Upper lobe of right lung (tissue), 1 donor: ENCODE data around the gene APBA2. TPM values are rescaled to one million over a fixed set of nuclear protein-coding genes. Genes with fewer than 3 reads are reported as not detected.
A peak's percentile ranks its signal among the peaks of the same experiment; 100 is the strongest.

ENCODE experiments used
- ATAC-seq: fragments of 200-7000 bp; cut with Tn5 transposase; one replicate; pipeline ENCODE4 v1.9.1; 2020; ENCODE audit warnings: mild to moderate bottlenecking, moderate library complexity
- DNase-seq: peaks from one replicate; pipeline ENCODE4 v3.0.0-alpha.2; 2020
- H3K27ac ChIP-seq: fragments of 200-600 bp; one replicate; pipeline ENCODE4 v1.8.0; 2022
- H3K27me3 ChIP-seq: fragments of 200-600 bp; one replicate; pipeline ENCODE4 v1.8.0; 2022; ENCODE audit warnings: mild to moderate bottlenecking
- H3K36me3 ChIP-seq: fragments of 200-600 bp; one replicate; pipeline ENCODE4 v1.8.0; 2022
- H3K4me1 ChIP-seq: fragments of 200-600 bp; one replicate; pipeline ENCODE4 v1.8.0; 2022
- H3K4me3 ChIP-seq: fragments of 200-600 bp; one replicate; pipeline ENCODE4 v1.8.0; 2022; ENCODE audit warnings: mild to moderate bottlenecking
- H3K9me3 ChIP-seq: fragments of 200-600 bp; one replicate; pipeline ENCODE4 v1.8.0; 2022
- CTCF ChIP-seq: fragments of 200-600 bp; IDR thresholded peaks from one replicate; pipeline ENCODE4 v1.8.0; 2022; ENCODE audit warnings: antibody characterized with exemption
- intact Hi-C: fragments of 100-400 bp; cut with DNase I; formaldehyde crosslinking; loops from one replicate; pipeline ENCODE4 v1.11.0; 2022
- total RNA-seq: library from RNA; stranded (reverse); fragmentation: NEBNext Ultra II Directional; extraction: Animal tissue kit (Norgen Biotek cat#: 25700); gene quantifications from one replicate; pipeline ENCODE4 v1.2.1, GENCODE V29; 2021
- donor health status: DM: no; HTN: yes; CAD: no; lungs with severe emphysema.

Gene APBA2
- total RNA-seq, 1 donor from 2014 or later, result 4.2 TPM

GRCh38 chr15:29071232-29071881, 185.6 kb downstream of the APBA2 start:
- no peaks in the 10 kb centered on the region for H3K4me1 ChIP-seq
- H3K27me3 ChIP-seq, result no peaks in the 10 kb centered on the region
- DNase-seq, result peak; percentile 46
- no peaks in the 10 kb centered on the region for H3K36me3 ChIP-seq
- H3K27ac ChIP-seq, result no peak overlapping the region
- TF ChIP-seq CTCF, result no peak
- H3K9me3 ChIP-seq, result no peaks in the 10 kb centered on the region
- no peak overlapping the region for H3K4me3 ChIP-seq
- intact Hi-C loops, result no loop called here
- ATAC-seq, result no peak

- Histone ChIP-seq H3K4me1 (no peaks in the 10 kb centered on the region), H3K27ac (no peak overlapping the region), H3K9me3 (no peaks in the 10 kb centered on the region), H3K4me3 (no peak overlapping the region), H3K27me3 (no peaks in the 10 kb centered on the region), H3K36me3 (no peaks in the 10 kb centered on the region)
- intact Hi-C loops, result no loop called here
- ATAC-seq (no peak), DNase-seq (peak; percentile 23)
- no peak for TF ChIP-seq CTCF
These were observed 186.1 kb downstream of the APBA2 start for GRCh38 chr15:29071882-29072273.

GRCh38 chr15:29072444-29072843, 186.7 kb downstream of the APBA2 start:
- Histone ChIP-seq H3K36me3 (no peaks in the 10 kb centered on the region), H3K4me1 (no peaks in the 10 kb centered on the region), H3K27ac (no peak overlapping the region), H3K4me3 (no peak overlapping the region), H3K27me3 (no peaks in the 10 kb centered on the region), H3K9me3 (no peaks in the 10 kb centered on the region)
- TF ChIP-seq CTCF, result no peak
- ATAC-seq, result no peak
- intact Hi-C loops, result no loop called here
- no peak for DNase-seq

GRCh38 chr15:29074045-29074444, 188.3 kb downstream of the APBA2 start:
- H3K27me3 ChIP-seq, result no peaks in the 10 kb centered on the region
- no peaks in the 10 kb centered on the region for H3K4me1 ChIP-seq
- H3K36me3 ChIP-seq, result no peaks in the 10 kb centered on the region
- H3K27ac ChIP-seq, result no peak overlapping the region
- intact Hi-C loops, result no loop called here
- no peaks in the 10 kb centered on the region for H3K9me3 ChIP-seq
- no peak overlapping the region for H3K4me3 ChIP-seq
- DNase-seq, result no peak
- no peak for TF ChIP-seq CTCF
- no peak for ATAC-seq

GRCh38 chr15:29078541-29078940, 192.8 kb downstream of the APBA2 start:
- Histone ChIP-seq H3K27ac (no peak overlapping the region), H3K9me3 (no peaks in the 10 kb centered on the region), H3K36me3 (no peaks in the 10 kb centered on the region), H3K4me1 (no peaks in the 10 kb centered on the region), H3K4me3 (no peak overlapping the region), H3K27me3 (no peaks in the 10 kb centered on the region)
- no peak for DNase-seq
- intact Hi-C loops, result no loop called here
- TF ChIP-seq CTCF, result no peak
- no peak for ATAC-seq

- intact Hi-C loops, result no loop called here
- ATAC-seq (no peak), DNase-seq (no peak)
- no peak overlapping the region for H3K27ac ChIP-seq
- H3K4me3 ChIP-seq, result no peak overlapping the region
- no peaks in the 10 kb centered on the region for H3K27me3 ChIP-seq
- no peaks in the 10 kb centered on the region for H3K4me1 ChIP-seq
- no peaks in the 10 kb centered on the region for H3K9me3 ChIP-seq
- no peaks in the 10 kb centered on the region for H3K36me3 ChIP-seq
- TF ChIP-seq CTCF, result no peak
These were observed 193.7 kb downstream of the APBA2 start for GRCh38 chr15:29079479-29079878.
